A549 treated with RU486 at 1 μM for 4 hours (cell line): Measurements from ENCODE around the gene FXR2. TPM values are rescaled to one million over a fixed set of nuclear protein-coding genes. Genes with fewer than 3 reads are reported as not detected.

Source experiments
- total RNA-seq: library from RNA; stranded (reverse); fragments of 200-300 nt; extraction: Qiagen RNA extraction; gene quantifications from 5 replicates; pipeline ENCODE4 v1.2.3, GENCODE V29; 2022; ENCODE audit warnings: low read depth

Gene FXR2
- total RNA-seq = 52.7 to 63.1 TPM (median 62.0 TPM) in 5 replicates

GRCh38 chr17:7614425-7615264, at the start of gene FXR2:
Gene FXR2 (minus strand): TSS chr17:7614897. CDS start chr17:7614532, 365 bp downstream.

GRCh38 chr17:7650509-7651096, 35.9 kb upstream of the FXR2 start, which contains the start of gene ATP1B2:
Gene ATP1B2 (plus strand): TSS chr17:7650926. CDS start chr17:7651519, 593 bp downstream.

DNA sequence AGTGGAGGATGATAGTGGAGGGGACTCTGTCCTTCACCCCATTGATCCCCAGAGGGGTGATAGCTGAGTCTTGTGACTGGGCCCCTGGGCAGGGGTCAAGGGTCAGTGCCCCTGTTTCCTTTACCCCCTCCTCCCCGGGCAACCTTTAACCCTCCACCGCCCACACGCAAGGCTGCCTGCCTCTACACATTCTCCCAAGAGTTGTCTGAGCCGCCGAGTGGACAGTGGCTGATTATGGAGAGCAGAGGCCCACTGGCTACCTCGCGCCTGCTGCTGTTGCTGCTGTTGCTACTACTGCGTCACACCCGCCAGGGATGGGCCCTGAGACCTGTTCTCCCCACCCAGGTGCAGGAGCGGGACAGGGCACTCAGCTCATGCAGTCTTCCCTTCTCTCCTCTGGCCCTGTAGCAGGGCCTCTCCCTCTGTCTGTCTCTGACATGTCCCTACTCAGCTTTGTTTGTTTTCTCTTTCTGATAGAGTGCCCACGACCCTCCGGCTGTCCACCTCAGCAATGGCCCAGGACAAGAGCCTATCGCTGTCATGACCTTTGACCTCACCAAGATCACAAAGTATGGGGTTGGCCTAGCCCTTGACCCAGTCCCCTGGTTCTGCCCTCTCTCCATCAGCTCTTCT, 15.4 kb upstream of the FXR2 start, which contains the start of gene SHBG:
TSS of gene SHBG (plus strand) at position 197 of the 633 bp plus-strand sequence. CDS start at position 235, 38 bp downstream.

DNA sequence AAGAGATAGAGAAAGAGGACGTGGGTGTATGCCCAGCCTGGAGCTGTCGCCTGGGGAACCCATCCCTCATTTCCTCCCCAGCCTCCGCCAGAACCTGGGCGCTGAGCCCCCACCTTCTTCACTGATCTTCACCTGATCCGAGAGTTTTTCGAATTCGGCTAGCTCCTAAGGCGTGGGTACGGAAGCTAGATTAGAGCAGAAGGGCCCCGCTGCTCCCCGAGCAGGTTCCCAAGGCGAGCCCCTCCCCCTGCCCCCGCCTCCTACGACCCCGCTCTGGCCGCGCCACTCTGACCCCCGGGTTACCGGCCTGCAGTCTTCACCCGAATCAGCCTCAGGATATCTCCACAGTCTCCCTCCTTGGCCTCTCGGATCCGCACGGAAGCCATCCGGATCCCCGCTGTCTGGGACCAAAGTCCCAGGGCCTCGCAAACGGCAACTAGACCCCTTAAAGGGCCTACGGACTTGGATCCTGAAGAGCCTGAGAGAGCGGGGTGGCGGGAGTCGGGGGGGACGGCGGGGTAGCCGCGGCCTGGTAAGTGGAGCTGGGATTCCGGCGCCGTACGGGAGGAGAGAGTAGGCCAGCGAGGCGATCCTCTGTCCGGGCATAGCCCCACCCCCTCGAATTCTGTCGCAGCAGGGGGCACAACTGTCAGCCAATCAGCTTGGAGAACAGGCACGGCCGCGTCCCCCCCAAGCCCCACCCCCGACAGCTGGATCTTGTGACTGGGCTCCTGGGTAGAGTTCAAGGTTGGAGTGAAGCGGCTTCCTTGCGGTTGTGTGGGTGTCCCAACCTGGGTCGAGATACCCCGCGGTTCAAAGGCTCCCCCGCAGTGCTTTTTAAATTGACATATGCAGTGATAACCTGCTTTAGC, 12.8 kb upstream of the FXR2 start, which contains the start of gene SAT2:
TSS of gene SAT2 (minus strand) at position 572 of the 872 bp plus-strand sequence. CDS start at position 386, 186 bp downstream.

DNA sequence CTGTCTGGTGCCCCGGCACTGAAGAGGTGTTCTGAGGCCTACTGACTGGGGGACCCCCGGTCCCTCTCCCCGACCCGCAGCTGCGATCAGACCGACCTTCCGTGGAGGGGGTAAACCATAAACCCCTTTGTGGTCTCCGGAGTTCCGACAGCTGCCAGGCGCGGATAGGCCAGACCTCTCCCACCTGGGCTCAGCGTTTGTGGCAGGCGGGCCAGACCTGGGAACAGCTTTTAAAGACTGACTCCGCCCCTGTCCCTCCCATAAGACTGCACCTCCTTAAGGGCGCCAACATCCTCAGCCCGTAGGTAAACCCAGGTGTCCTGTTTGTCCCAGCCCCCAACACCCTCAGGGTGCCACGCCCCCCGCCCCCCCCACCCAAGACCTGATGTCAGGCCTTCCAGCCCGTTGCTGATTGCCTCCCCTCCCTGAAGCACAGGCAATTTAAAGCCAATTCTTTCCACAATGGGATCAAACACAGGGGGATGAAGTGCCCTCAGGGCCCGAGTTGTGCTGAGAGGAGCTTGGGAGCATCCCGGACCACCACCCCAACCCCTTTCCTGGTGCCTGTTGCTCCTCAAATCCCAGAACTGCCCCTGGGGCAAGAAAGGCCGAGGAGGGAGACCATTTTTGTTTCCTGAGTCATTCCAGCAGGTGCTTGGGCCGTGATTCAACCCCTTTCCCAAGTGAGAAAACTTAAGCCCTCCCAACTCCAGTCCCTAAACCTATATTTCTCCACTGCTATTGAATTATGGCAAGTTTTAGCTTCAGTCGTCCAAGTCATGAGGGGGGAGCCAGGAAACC, 24.6 kb downstream of the FXR2 start, which contains the start of gene SOX15:
TSS of gene SOX15 (minus strand) at position 204 of the 801 bp plus-strand sequence. CDS start 418 bp downstream, outside the sequence.

GRCh38 chr17:7583253-7584109, 31.2 kb downstream of the FXR2 start, which contains the start of gene MPDU1:
Gene MPDU1 (plus strand): TSS chr17:7583852. CDS start chr17:7583863, 11 bp downstream.

GRCh38 chr17:7579001-7579833, 35.5 kb downstream of the FXR2 start, which contains the start of gene CD68:
Gene CD68 (plus strand): TSS chr17:7579638. CDS start chr17:7579678, 40 bp downstream.

DNA sequence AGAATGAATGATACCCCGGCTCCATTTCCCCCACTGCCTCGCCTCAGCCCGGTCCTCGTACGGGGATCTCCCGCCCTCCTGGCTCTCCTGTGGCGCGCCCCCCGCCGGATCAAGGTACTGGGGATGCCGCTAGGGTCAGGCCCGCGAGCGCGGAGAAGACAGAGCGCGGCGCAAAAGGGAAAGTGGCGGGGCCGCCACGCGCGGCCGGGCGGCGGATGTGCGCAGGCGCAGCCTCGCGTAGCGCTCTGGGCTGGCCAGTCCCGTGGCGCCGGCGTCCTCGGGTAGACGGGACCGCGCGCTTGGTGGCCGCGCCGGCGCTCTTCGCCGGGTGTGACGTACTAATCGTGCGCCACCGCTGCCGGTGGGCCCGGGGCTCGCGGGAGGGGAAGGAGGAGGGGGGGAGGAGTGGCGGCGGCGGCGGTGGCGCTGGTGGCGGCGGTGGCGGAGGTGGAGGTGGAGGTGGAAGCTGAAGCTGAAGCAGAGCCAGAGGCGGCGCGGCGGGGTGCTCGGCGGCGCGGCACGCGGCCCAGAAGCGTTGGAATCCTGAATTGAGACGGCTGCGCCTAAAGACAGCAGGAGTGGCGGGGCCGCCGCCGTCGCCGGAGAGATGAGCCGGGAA, 53.0 kb downstream of the FXR2 start, which contains the start of gene SENP3:
TSS of gene SENP3 (plus strand) at position 331 of the 619 bp plus-strand sequence. CDS start 1,158 bp downstream, outside the sequence.

DNA sequence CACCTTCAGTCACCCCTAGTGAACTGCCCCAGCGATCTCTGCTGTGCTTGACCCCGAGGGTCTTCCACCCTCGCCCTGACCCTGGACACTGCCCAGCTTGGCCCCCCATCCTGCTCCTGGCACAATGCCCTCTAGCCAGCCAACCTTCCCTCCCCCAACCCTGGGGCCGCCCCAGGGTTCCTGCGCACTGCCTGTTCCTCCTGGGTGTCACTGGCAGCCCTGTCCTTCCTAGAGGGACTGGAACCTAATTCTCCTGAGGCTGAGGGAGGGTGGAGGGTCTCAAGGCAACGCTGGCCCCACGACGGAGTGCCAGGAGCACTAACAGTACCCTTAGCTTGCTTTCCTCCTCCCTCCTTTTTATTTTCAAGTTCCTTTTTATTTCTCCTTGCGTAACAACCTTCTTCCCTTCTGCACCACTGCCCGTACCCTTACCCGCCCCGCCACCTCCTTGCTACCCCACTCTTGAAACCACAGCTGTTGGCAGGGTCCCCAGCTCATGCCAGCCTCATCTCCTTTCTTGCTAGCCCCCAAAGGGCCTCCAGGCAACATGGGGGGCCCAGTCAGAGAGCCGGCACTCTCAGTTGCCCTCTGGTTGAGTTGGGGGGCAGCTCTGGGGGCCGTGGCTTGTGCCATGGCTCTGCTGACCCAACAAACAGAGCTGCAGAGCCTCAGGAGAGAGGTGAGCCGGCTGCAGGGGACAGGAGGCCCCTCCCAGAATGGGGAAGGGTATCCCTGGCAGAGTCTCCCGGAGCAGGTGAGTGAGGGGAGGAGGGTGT, 56.0 kb downstream of the FXR2 start, which contains the start of gene TNFSF13:
TSS of gene TNFSF13 (plus strand) at position 207 of the 776 bp plus-strand sequence. CDS start at position 497, 290 bp downstream.

DNA sequence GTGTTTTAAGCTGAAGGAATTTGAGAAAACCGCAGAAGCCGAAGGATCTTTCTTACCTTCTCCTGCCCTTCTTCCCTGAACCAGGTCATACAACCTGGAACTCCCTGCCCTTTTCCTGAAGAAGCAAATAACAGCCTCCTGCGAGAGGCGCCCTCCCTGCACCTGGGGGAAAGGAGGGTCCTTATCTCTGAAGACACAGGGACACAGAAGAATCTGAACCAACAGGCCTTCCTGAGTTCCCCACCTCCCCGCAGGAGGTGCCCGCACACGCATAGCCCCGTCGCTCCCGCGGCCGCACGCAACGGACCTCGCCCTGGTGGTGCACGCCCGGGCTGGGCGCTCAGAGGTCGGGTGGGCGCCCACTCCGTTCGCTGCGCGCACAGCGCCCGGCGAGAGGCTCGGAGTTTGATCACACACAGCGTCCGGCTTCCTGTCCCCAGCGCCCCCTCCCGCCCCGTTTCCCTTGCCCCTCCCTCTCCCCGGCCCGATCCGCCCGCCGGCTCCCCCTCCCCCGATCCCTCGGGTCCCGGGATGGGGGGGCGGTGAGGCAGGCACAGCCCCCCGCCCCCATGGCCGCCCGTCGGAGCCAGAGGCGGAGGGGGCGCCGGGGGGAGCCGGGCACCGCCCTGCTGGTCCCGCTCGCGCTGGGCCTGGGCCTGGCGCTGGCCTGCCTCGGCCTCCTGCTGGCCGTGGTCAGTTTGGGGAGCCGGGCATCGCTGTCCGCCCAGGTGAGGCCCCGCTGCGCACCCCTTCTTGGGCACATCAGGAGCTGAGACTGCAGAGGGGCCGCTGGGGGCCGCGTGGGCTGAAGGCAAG, 65.9 kb downstream of the FXR2 start, which contains the start of gene TNFSF12:
TSS of gene TNFSF12 (plus strand) at position 474 of the 816 bp plus-strand sequence. CDS start at position 570, 96 bp downstream.

Other genes starting within 250 kb of the FXR2 start
- 1.5 to 2.1 TPM (median 1.9 TPM) in 5 replicates for gene TNK1, start 233.8 kb downstream of the FXR2 start, total RNA-seq
- gene PLSCR3, start 220.4 kb downstream of the FXR2 start, total RNA-seq = 35.0 to 47.4 TPM (median 36.8 TPM) in 5 replicates
- gene TMEM256, start 210.8 kb downstream of the FXR2 start, total RNA-seq = 183 to 235 TPM (median 214 TPM) in 5 replicates
- 13.0 to 21.8 TPM (median 16.6 TPM) in 5 replicates for gene NLGN2, start 207.1 kb downstream of the FXR2 start, total RNA-seq
- not detected in 5 replicates for gene SPEM1, start 194.6 kb downstream of the FXR2 start, total RNA-seq
- 0.08 TPM in 1 of 5 replicates, not detected in the others for gene SPEM2, start 189.3 kb downstream of the FXR2 start, total RNA-seq
- gene SPEM3, start 186.0 kb downstream of the FXR2 start, total RNA-seq = not detected in 5 replicates
- 8.7 to 15.2 TPM (median 12.6 TPM) in 5 replicates for gene TMEM102, start 179.5 kb downstream of the FXR2 start, total RNA-seq
- gene FGF11, start 175.4 kb downstream of the FXR2 start, total RNA-seq = 0.74 to 1.4 TPM (median 1.2 TPM) in 5 replicates
- 5.7 to 8.0 TPM (median 7.2 TPM) in 5 replicates for gene CHRNB1, start 169.8 kb downstream of the FXR2 start, total RNA-seq
- 17.8 to 24.3 TPM (median 22.7 TPM) in 5 replicates for gene ZBTB4, start 135.3 kb downstream of the FXR2 start, total RNA-seq
- gene SLC35G6, start 133.5 kb downstream of the FXR2 start, total RNA-seq = not detected in 5 replicates
- gene POLR2A, start 130.5 kb downstream of the FXR2 start, total RNA-seq = 62.1 to 84.5 TPM (median 77.7 TPM) in 5 replicates
- gene TNFSF12, start 65.8 kb downstream of the FXR2 start, total RNA-seq = 8.8 to 13.0 TPM (median 10.7 TPM) in 5 replicates
- gene TNFSF13, start 56.1 kb downstream of the FXR2 start, total RNA-seq = 0.72 to 1.5 TPM (median 1.1 TPM) in 5 replicates
- 93.8 to 107 TPM (median 95.9 TPM) in 5 replicates for gene SENP3, start 53.0 kb downstream of the FXR2 start, total RNA-seq
- gene CD68, start 35.3 kb downstream of the FXR2 start, total RNA-seq = 31.7 to 44.5 TPM (median 39.7 TPM) in 5 replicates
- gene MPDU1, start 31.0 kb downstream of the FXR2 start, total RNA-seq = 117 to 140 TPM (median 122 TPM) in 5 replicates
- gene SOX15, start 24.8 kb downstream of the FXR2 start, total RNA-seq = 0.16 to 0.30 TPM (median 0.19 TPM) in 5 replicates
- 70.6 to 108 TPM (median 81.7 TPM) in 5 replicates for gene SAT2, start 12.9 kb upstream of the FXR2 start, total RNA-seq
- 0.47 to 0.70 TPM (median 0.64 TPM) in 5 replicates for gene SHBG, start 15.2 kb upstream of the FXR2 start, total RNA-seq
- gene ATP1B2, start 36.0 kb upstream of the FXR2 start, total RNA-seq = 0.13 to 0.42 TPM (median 0.27 TPM) in 5 replicates
- 46.4 to 54.0 TPM (median 52.3 TPM) in 5 replicates for gene TP53, start 72.6 kb upstream of the FXR2 start, total RNA-seq
- 33.8 to 47.6 TPM (median 43.3 TPM) in 5 replicates for gene WRAP53, start 73.6 kb upstream of the FXR2 start, total RNA-seq
- 0.85 to 1.9 TPM (median 1.7 TPM) in 5 replicates for gene EFNB3, start 90.3 kb upstream of the FXR2 start, total RNA-seq
- gene DNAH2, start 102.8 kb upstream of the FXR2 start, total RNA-seq = 0.01 to 0.02 TPM (median 0.02 TPM) in 3 of 5 replicates, not detected in the others
- 13.2 to 24.6 TPM (median 20.3 TPM) in 5 replicates for gene KDM6B, start 219.3 kb upstream of the FXR2 start, total RNA-seq
- 0.31 to 1.5 TPM (median 0.71 TPM) in 5 replicates for gene TMEM88, start 240.2 kb upstream of the FXR2 start, total RNA-seq
- gene NAA38, start 242.7 kb upstream of the FXR2 start, total RNA-seq = 188 to 252 TPM (median 226 TPM) in 5 replicates
- gene CYB5D1, start 243.1 kb upstream of the FXR2 start, total RNA-seq = 17.6 to 22.4 TPM (median 21.6 TPM) in 5 replicates